MCF 10A (cell line): ENCODE data around the gene RAB3GAP2. TPM values are rescaled to one million over a fixed set of nuclear protein-coding genes. Genes with fewer than 3 reads are reported as not detected.

Experiments used
- BruUV-seq: library from RNA; stranded (reverse); fragments of 400-500 nt; replicated peaks from 2 replicates; lab custom pipeline; 2021; lab: Mats Ljungman, UMichigan
- CTCF ChIA-PET: fragments of 300-600 bp; sonication (Branson Sonifier 250); formaldehyde crosslinking; extraction: SDS; loops from one replicate; lab custom pipeline; 2021; ENCODE audit warnings: antibody characterized with exemption, inconsistent platforms; lab: Yijun Ruan, JAX
- POLR2A ChIA-PET: fragments of 300-600, 350-650 bp; sonication (Branson Sonifier 250); formaldehyde crosslinking; extraction: SDS; loops from one replicate; lab custom pipeline; 2020; ENCODE audit warnings: antibody characterized with exemption, inconsistent platforms; lab: Yijun Ruan, JAX
- DNase-seq: peaks from one replicate; pipeline ENCODE4 v3.0.0-alpha.2; 2018; ENCODE audit not compliant: unreplicated experiment
- H3K27ac Mint-ChIP-seq: one replicate; pipeline ENCODE4 v1.8.0; 2022; ENCODE audit warnings: mild to moderate bottlenecking, low read depth, mixed read lengths; ENCODE audit not compliant: unreplicated experiment
- H3K27me3 Mint-ChIP-seq: one replicate; pipeline ENCODE4 v1.8.0; 2022; ENCODE audit warnings: mixed read lengths; ENCODE audit not compliant: insufficient read depth, unreplicated experiment
- H3K36me3 Mint-ChIP-seq: one replicate; pipeline ENCODE4 v1.8.0; 2022; ENCODE audit warnings: mild to moderate bottlenecking, moderate library complexity, mixed read lengths; ENCODE audit not compliant: insufficient read depth, unreplicated experiment
- H3K4me1 Mint-ChIP-seq: one replicate; pipeline ENCODE4 v1.8.0; 2022; ENCODE audit warnings: mixed read lengths; ENCODE audit not compliant: insufficient read depth, unreplicated experiment
- H3K4me3 Mint-ChIP-seq: one replicate; pipeline ENCODE4 v1.8.0; 2022; ENCODE audit warnings: mild to moderate bottlenecking, moderate library complexity, mixed read lengths; ENCODE audit not compliant: unreplicated experiment
- H3K9me3 Mint-ChIP-seq: one replicate; pipeline ENCODE4 v1.8.0; 2022; ENCODE audit warnings: mixed read lengths; ENCODE audit not compliant: unreplicated experiment
- CTCF ChIP-seq: fragments of 200-600 bp; IDR thresholded peaks from one replicate; pipeline ENCODE4 v1.8.0; 2022; ENCODE audit warnings: antibody characterized with exemption, mild to moderate bottlenecking; ENCODE audit not compliant: unreplicated experiment
- intact Hi-C: fragments of 100-400 bp; cut with micrococcal nuclease; formaldehyde crosslinking; loops from 2 replicates; pipeline ENCODE4 v1.14.1; 2022
- total RNA-seq: library from RNA; stranded (reverse); gene quantifications from 2 replicates; pipeline ENCODE4 v1.2.3, GENCODE V29; 2022

RAB3GAP2 gene
- total RNA-seq, 1 experiment from 2014 or later: 93.3 TPM

- H3K4me1 Mint-ChIP-seq: peaks cover 7% of the 10 kb centered on the region
- H3K9me3 Mint-ChIP-seq: no peaks in the 10 kb centered on the region
- ChIA-PET POLR2A (interaction anchor here (0.8 to 3.9 kb wide), 4 partner anchors 9 to 515 kb away, joined by 3 to 14 read pairs (median 4); partner anchors contain the start of gene RAB3GAP2), CTCF (interaction anchor here (0.6 to 16.8 kb wide), 7 partner anchors 9 to 570 kb away, joined by 3 to 232 read pairs (median 4); no protein-coding TSS in a partner anchor)
- BruUV-seq: no TSS peak
- intact Hi-C loops: no loop called here
- no peak for DNase-seq
- no peak overlapping the region for H3K4me3 Mint-ChIP-seq
- no peak overlapping the region for H3K27ac Mint-ChIP-seq
- no peaks in the 10 kb centered on the region for H3K27me3 Mint-ChIP-seq
- TF ChIP-seq CTCF: no peak
- peaks cover 25% of the 10 kb centered on the region for H3K36me3 Mint-ChIP-seq
These were observed 38.3 kb downstream of the RAB3GAP2 start for GRCh38 chr1:220233927-220234326.

- no peaks in the 10 kb centered on the region for H3K9me3 Mint-ChIP-seq
These were observed 42.5 kb downstream of the RAB3GAP2 start for GRCh38 chr1:220229771-220230170.

GRCh38 chr1:220227393-220227792, 44.9 kb downstream of the RAB3GAP2 start:
- peaks cover 14% of the 10 kb centered on the region for H3K4me1 Mint-ChIP-seq
- H3K4me3 Mint-ChIP-seq: no peak overlapping the region
- ChIA-PET POLR2A (interaction anchor here (0.7 to 1.2 kb wide), 4 partner anchors 12 to 45 kb away, joined by 3 read pairs; partner anchors contain the start of gene RAB3GAP2), CTCF (interaction anchor here (0.9 to 16.8 kb wide), 7 partner anchors 11 to 549 kb away, joined by 3 to 232 read pairs (median 5); no protein-coding TSS in a partner anchor)
- no TSS peak for BruUV-seq
- H3K9me3 Mint-ChIP-seq: no peaks in the 10 kb centered on the region
- intact Hi-C loops: no loop called here
- TF ChIP-seq CTCF: no peak
- H3K36me3 Mint-ChIP-seq: peaks cover 50% of the 10 kb centered on the region
- no peak overlapping the region for H3K27ac Mint-ChIP-seq
- DNase-seq: no peak
- no peaks in the 10 kb centered on the region for H3K27me3 Mint-ChIP-seq

More at GRCh38 chr1:220229771-220230170, 42.5 kb downstream of the RAB3GAP2 start:
- peaks cover 7% of the 10 kb centered on the region for H3K4me1 Mint-ChIP-seq
- no peak for TF ChIP-seq CTCF
- no peak overlapping the region for H3K27ac Mint-ChIP-seq
- ChIA-PET CTCF (interaction anchor here (0.5 to 16.8 kb wide), 8 partner anchors 9 to 581 kb away, joined by 3 to 232 read pairs (median 6); no protein-coding TSS in a partner anchor), POLR2A (interaction anchor here (0.8 to 2.7 kb wide), 5 partner anchors 8 to 41 kb away, joined by 3 to 9 read pairs (median 6); no protein-coding TSS in a partner anchor)
- no TSS peak for BruUV-seq
- no peaks in the 10 kb centered on the region for H3K27me3 Mint-ChIP-seq
- intact Hi-C loops: no loop called here
- no peak overlapping the region for H3K4me3 Mint-ChIP-seq
- peaks cover 57% of the 10 kb centered on the region for H3K36me3 Mint-ChIP-seq
- no peak for DNase-seq

DNA sequence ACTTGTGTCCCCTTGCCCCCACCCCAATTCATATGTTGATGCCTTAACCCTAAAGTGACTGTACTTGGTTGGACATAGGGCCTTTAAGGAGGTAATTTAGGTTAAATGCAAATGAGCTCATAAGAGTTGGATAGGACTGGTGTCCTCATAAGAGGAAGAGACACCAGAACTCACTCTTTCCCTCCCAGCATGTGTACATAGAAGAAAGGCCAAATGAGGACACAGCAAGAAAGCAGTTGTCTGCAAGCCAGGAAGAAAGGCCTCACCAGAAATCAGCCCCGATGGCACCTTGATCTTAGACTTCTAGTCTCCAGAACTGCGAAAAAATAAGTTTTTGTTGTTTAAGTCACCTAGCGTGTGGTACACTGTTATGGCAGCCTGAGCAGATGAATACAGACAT, 45.5 kb downstream of the RAB3GAP2 start:
- no peak for TF ChIP-seq CTCF
- Mint-ChIP-seq H3K27ac (no peak overlapping the region), H3K4me3 (no peak overlapping the region), H3K27me3 (no peaks in the 10 kb centered on the region), H3K4me1 (peaks cover 16% of the 10 kb centered on the region), H3K36me3 (peaks cover 45% of the 10 kb centered on the region), H3K9me3 (no peaks in the 10 kb centered on the region)
- intact Hi-C loops: no loop called here
- no peak for DNase-seq
- POLR2A ChIA-PET: interaction anchor here (0.7 to 1.2 kb wide), 4 partner anchors 11 to 46 kb away, joined by 3 read pairs; partner anchors contain the start of gene RAB3GAP2
- CTCF ChIA-PET: interaction anchor here (0.5 to 16.8 kb wide), 11 partner anchors 10 to 584 kb away, joined by 3 to 232 read pairs (median 4); no protein-coding TSS in a partner anchor
- no TSS peak for BruUV-seq
